GM12864 (cell line): ENCODE measurements around the gene DNAAF8.

ENCODE experiments used
- DNase-seq: peaks from one replicate; pipeline ENCODE4 v3.0.0-alpha.2; 2011; ENCODE audit warnings: low read depth
- H3K4me3 ChIP-seq: 2 replicates; pipeline ENCODE4 v1.5.1; 2011; ENCODE audit warnings: mild to moderate bottlenecking, low read depth, low read length, control low read depth
- TF ChIP-seq, protein P1 (sequence below): IDR thresholded peaks from 2 replicates; pipeline ENCODE4 v1.5.1; 2011; ENCODE audit warnings: low read depth, mild to moderate bottlenecking, moderate library complexity, low read length, control low read depth, inconsistent platforms; ENCODE audit errors: missing control alignments

The DNAAF8 gene

DNA sequence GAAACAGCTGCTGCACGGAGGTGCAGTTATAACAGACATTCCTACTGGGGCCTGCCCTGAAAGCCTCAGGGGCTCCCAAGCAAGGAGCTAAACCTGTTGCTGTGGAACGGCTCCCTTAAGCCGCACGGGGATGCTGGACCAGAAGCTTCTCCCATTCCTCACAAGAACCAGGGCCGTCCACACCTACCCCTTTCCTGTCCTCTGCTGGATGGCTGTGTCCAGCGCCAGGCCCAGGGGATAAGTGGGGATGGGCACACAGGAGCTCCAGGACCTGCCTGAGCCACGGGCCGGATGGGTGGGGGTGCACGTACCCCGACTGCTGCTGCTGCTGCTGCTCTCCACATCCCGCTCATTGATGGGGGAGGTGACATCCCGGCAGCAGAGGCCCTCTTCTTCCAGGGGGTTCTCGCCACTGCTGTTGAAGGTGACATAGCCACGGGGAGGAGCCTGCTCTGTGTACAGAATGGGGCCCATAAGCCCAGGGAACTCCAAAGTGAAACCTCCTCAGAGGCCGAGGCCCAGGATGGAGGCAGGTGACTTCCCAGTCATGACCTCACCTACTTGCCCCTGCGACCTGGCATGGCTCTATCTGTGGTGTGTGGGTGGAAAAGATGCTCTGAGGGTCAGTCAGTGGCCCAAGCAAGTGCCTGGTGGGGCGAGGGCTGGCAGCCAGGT is 32.4 kb upstream of the DNAAF8 start:
- no peak for DNase-seq
- no peak overlapping the region for H3K4me3 ChIP-seq
- TF ChIP-seq, protein P1, sequence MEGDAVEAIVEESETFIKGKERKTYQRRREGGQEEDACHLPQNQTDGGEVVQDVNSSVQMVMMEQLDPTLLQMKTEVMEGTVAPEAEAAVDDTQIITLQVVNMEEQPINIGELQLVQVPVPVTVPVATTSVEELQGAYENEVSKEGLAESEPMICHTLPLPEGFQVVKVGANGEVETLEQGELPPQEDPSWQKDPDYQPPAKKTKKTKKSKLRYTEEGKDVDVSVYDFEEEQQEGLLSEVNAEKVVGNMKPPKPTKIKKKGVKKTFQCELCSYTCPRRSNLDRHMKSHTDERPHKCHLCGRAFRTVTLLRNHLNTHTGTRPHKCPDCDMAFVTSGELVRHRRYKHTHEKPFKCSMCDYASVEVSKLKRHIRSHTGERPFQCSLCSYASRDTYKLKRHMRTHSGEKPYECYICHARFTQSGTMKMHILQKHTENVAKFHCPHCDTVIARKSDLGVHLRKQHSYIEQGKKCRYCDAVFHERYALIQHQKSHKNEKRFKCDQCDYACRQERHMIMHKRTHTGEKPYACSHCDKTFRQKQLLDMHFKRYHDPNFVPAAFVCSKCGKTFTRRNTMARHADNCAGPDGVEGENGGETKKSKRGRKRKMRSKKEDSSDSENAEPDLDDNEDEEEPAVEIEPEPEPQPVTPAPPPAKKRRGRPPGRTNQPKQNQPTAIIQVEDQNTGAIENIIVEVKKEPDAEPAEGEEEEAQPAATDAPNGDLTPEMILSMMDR = no peak

DNA sequence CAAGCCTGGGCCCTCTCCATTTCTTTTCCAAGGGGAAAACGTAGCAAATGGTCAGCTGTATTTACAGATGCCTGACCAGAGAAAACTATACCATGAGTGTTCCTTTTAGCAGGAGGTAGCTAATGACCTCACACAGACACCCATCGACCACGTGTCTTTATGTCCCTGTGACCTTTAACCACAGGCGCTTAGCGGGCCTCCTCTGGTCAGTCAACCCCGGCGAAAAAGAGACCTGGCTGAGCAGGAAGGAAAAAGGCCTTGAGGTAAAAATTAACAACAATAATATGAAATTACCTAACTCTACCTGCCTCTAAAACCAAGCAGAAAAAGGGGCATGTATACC is 31.9 kb upstream of the DNAAF8 start:
- DNase-seq = no peak
- TF ChIP-seq, protein P1 = no peak
- no peak overlapping the region for H3K4me3 ChIP-seq

DNA sequence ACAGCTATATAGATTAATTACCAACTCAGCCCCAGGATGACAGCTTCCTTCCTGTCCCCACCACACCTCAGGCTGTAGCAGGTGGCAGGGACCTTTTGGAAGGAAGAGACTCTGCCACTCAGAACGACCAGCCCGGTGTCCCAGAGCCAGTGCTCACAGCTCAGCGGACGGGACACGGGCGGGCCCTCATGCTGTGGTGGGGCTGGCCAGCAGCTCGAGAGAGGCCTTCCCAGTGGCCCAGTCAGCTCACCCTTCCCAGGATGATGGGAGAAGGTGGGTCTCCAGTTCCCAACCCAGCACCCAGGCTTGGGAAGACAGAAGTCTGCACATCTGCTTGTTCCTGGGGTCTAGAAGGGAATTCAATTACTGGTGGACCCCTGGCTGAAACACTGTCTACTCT is 30.4 kb upstream of the DNAAF8 start:
- H3K4me3 ChIP-seq = no peak overlapping the region
- TF ChIP-seq, protein P1 = no peak
- DNase-seq = no peak

DNA sequence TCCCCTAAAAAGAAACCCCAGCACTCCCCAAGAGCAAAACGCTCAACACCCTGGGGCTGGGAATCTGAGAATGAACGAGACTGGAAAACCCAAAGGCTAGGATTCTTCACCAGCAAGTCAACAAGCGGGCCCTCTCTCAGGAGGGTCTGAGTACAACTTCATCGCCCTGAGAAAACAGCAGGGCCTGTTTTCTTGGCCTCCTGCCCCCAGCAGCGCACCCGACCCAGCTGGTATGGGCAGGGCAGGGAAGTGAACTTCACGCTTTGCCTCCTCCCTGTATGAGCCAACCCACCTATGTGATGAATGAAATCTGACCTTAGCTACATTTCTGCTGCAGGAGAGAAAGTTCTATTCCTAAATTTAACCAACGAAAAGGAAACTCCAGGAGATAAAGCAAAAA is 29.8 kb upstream of the DNAAF8 start:
- DNase-seq = no peak
- TF ChIP-seq, protein P1 = no peak
- H3K4me3 ChIP-seq = no peak overlapping the region

DNA sequence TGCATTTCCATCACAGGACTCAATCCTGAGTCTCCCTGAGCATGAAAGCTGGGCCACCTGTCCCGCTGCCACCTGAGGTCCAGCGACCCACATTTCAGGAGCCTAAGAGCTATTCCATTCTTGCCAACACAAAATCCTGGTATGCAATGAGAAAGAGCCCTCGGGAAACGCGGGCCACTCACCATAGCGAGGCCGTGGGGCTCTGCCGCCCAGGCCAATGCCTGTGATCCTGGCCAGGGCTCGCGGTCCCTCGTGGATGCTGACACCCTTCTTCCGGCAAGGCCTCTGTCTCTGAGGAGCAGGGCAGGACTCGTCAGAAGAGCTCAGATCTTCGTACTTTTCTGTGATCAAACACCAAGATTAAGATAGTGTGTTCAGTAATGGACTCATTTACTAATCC is 29.4 kb upstream of the DNAAF8 start:
- TF ChIP-seq, protein P1 = no peak
- DNase-seq = no peak
- H3K4me3 ChIP-seq = no peak overlapping the region

DNA sequence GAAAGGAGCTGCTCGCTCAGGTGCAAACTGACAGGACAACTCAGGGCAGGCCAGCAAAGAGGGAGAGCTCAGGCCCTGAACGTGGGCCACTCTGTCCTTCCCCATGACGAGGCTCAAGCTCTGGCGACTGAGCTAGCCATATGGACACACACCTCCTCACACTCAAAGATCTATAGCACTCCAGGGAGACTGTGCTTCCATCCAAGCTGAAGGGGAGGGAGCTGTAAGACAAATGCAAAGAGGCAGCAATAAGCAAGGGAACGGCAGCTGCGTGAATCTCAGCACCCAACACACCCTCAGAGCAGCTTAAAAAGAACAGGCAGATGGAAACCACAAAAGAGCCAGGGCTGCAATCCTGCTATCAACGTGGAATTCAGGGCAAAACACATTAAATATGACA is 27.5 kb upstream of the DNAAF8 start:
- TF ChIP-seq, protein P1 = no peak
- H3K4me3 ChIP-seq = no peak overlapping the region
- DNase-seq = no peak

DNA sequence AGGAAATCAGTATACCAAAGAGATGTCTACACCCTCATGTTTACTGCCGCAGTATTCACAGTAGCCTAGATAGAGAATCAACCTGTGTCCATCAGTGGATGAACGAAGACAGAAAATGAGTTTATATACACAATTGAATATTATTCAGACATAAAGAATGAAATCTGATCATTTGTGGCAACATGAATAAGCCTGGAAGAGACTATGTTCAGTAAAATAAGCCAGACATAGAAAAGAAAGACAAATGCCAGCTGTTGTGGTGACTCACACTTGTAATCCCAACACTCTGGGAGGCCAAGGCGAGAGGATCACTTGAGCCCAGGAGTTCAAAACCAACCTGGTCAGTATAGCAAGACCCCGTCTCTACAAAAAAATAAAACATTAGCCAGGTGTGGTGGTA is 24.9 kb upstream of the DNAAF8 start:
- H3K4me3 ChIP-seq = no peak overlapping the region
- TF ChIP-seq, protein P1 = no peak
- no peak for DNase-seq
